Measurements from ENCODE around the gene STXBP5L.
"Not testable (repeated sequence)": the region's sequence is repeated elsewhere in the genome, so short reads cannot be mapped to it uniquely, and the experiment has no call there.

Gene STXBP5L

DNA sequence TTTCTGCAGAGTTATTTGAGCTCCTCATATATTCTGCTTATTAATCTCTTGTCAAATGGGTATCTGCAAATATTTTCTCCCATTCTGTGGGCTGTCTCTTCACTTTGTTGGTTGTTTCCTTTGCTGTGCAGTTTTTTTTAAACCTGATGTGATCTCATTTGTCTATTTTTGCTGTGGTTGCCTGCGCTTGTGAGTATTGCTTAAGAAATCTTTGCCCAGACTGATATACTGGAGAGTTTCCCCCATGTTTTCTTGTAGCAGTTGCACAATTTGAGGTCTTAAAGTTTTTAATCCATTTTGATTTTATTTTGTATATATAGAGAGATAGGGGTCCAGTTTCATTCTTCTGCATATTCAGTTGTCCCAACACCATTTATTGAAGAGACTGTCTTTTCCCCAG lies 535.5 kb downstream of the STXBP5L start:
- no peak for DNase-seq (ENCODE audit: low read depth)
- TF ChIP-seq, protein P1, sequence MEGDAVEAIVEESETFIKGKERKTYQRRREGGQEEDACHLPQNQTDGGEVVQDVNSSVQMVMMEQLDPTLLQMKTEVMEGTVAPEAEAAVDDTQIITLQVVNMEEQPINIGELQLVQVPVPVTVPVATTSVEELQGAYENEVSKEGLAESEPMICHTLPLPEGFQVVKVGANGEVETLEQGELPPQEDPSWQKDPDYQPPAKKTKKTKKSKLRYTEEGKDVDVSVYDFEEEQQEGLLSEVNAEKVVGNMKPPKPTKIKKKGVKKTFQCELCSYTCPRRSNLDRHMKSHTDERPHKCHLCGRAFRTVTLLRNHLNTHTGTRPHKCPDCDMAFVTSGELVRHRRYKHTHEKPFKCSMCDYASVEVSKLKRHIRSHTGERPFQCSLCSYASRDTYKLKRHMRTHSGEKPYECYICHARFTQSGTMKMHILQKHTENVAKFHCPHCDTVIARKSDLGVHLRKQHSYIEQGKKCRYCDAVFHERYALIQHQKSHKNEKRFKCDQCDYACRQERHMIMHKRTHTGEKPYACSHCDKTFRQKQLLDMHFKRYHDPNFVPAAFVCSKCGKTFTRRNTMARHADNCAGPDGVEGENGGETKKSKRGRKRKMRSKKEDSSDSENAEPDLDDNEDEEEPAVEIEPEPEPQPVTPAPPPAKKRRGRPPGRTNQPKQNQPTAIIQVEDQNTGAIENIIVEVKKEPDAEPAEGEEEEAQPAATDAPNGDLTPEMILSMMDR (IDR thresholded peaks at IDR 0.05; ENCODE audit: control insufficient read depth, extremely low read depth, insufficient read depth): no peak
- no peak overlapping the region for H3K4me3 ChIP-seq (ENCODE audit: low read depth, low read length)

- not testable (repeated sequence) for H3K4me3 ChIP-seq (ENCODE audit: low read depth, low read length); DNase-seq (ENCODE audit: low read depth)
Observed at GRCh38 chr3:121451752-121452151, 543.7 kb downstream of the STXBP5L start.

- no peak overlapping the region for H3K4me3 ChIP-seq (ENCODE audit: low read depth, low read length)
- DNase-seq (ENCODE audit: low read depth): no peak
Observed at GRCh38 chr3:121462565-121462964, 554.6 kb downstream of the STXBP5L start.

DNA sequence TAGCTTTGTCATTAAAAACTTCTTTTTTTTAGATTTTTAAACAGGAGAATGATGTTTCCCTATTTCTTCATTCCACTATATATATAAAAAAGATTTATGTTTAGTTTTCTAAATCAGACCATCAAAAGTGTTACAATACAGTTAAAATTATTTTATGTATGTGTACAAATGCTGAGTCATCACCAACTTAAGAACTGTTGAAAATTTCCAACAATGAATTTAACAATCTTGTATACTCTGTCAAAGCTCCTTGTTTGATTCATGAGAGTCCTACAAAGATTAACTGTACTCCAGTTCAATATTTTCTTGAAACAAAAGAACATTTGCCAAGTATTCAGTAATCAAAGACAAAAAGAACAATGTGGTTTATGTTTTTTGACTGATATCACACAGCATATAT lies 555.7 kb downstream of the STXBP5L start:
- TF ChIP-seq, protein P1 (IDR thresholded peaks at IDR 0.05; ENCODE audit: control insufficient read depth, extremely low read depth, insufficient read depth): no peak
- DNase-seq (ENCODE audit: low read depth): no peak
- no peak overlapping the region for H3K4me3 ChIP-seq (ENCODE audit: low read depth, low read length)

More at GRCh38 chr3:121462565-121462964, 554.6 kb downstream of the STXBP5L start:
- TF ChIP-seq, protein P1 (IDR thresholded peaks at IDR 0.05; ENCODE audit: control insufficient read depth, extremely low read depth, insufficient read depth): no peak

GRCh38 chr3:121467085-121467484 lies 559.1 kb downstream of the STXBP5L start:
- TF ChIP-seq, protein P1 (IDR thresholded peaks at IDR 0.05; ENCODE audit: control insufficient read depth, extremely low read depth, insufficient read depth): no peak
- peak; percentile 10 for DNase-seq (ENCODE audit: low read depth)
- H3K4me3 ChIP-seq (ENCODE audit: low read depth, low read length): no peak overlapping the region

GRCh38 chr3:121473001-121473400 lies 565.0 kb downstream of the STXBP5L start:
- TF ChIP-seq, protein P1 (IDR thresholded peaks at IDR 0.05; ENCODE audit: control insufficient read depth, extremely low read depth, insufficient read depth): no peak
- no peak for DNase-seq (ENCODE audit: low read depth)
- H3K4me3 ChIP-seq (ENCODE audit: low read depth, low read length): no peak overlapping the region
